ENCODE measurements around the gene RAD51. TPM values are rescaled to one million over a fixed set of nuclear protein-coding genes. Genes with fewer than 3 reads are reported as not detected.

The RAD51 gene
- total RNA-seq, 1 donor from 2014 or later = 48.1 TPM

DNA sequence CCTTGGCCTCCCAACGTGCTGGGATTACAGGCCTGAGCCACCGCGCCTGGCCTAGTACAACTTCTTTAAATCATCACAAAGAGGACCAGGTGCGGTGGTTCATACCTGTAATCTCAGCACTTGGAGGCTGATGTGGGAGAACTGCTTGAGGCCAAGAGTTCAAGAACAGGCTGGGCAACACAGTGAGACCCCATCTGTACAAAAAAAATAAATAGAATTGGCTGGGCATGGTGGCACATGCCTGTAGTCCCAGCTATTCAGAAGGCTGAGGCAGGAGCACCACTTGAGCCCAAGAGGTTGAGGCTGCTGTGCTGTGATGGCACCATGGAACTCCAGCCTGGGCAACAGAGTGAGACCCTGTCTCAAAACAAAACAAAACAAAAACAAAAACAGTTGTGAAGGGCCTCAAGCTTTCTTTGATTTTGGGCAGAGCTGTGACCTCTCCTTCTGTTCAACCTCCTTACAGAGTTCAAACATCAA, 54.2 kb downstream of the RAD51 start:
- Mint-ChIP-seq H3K27me3 (ENCODE audit: insufficient read depth, low read depth) (peaks cover 16% of the 10 kb centered on the region), H3K4me3 (no peak overlapping the region), H3K27ac (no peak overlapping the region), H3K36me3 (peaks cover 10% of the 10 kb centered on the region), H3K9me3 (no peaks in the 10 kb centered on the region), H3K4me1 (peaks cover 12% of the 10 kb centered on the region)
- peaks cover 16% of the 10 kb centered on the region for H3K79me2 ChIP-seq (ENCODE audit: low read depth)
- no peaks in the 10 kb centered on the region for H4K20me1 ChIP-seq (ENCODE audit: low read depth)
- no peak for DNase-seq (ENCODE audit: low spot score)
- no peaks in the 10 kb centered on the region for H3K27me3 ChIP-seq
- H3K36me3 ChIP-seq = peaks cover 2% of the 10 kb centered on the region
- no peak overlapping the region for H3K4me3 ChIP-seq
- no peak overlapping the region for H2AFZ ChIP-seq (replicated peaks)
- TF ChIP-seq EZH2 (IDR thresholded peaks at IDR 0.05) (no peak), EZH2phosphoT487 (IDR thresholded peaks at IDR 0.05) (no peak)
- TF ChIP-seq, protein P1, sequence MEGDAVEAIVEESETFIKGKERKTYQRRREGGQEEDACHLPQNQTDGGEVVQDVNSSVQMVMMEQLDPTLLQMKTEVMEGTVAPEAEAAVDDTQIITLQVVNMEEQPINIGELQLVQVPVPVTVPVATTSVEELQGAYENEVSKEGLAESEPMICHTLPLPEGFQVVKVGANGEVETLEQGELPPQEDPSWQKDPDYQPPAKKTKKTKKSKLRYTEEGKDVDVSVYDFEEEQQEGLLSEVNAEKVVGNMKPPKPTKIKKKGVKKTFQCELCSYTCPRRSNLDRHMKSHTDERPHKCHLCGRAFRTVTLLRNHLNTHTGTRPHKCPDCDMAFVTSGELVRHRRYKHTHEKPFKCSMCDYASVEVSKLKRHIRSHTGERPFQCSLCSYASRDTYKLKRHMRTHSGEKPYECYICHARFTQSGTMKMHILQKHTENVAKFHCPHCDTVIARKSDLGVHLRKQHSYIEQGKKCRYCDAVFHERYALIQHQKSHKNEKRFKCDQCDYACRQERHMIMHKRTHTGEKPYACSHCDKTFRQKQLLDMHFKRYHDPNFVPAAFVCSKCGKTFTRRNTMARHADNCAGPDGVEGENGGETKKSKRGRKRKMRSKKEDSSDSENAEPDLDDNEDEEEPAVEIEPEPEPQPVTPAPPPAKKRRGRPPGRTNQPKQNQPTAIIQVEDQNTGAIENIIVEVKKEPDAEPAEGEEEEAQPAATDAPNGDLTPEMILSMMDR (IDR thresholded peaks at IDR 0.05) = no peak
- peaks cover 17% of the 10 kb centered on the region for H3F3A ChIP-seq (ENCODE audit: low read depth)
- H3K27ac ChIP-seq = no peak overlapping the region
- no peaks in the 10 kb centered on the region for H3K4me1 ChIP-seq
- H3K4me2 ChIP-seq = no peak overlapping the region
- no peaks in the 10 kb centered on the region for H3K9me3 ChIP-seq (ENCODE audit: low read depth)
- H3K9ac ChIP-seq = no peak overlapping the region

DNA sequence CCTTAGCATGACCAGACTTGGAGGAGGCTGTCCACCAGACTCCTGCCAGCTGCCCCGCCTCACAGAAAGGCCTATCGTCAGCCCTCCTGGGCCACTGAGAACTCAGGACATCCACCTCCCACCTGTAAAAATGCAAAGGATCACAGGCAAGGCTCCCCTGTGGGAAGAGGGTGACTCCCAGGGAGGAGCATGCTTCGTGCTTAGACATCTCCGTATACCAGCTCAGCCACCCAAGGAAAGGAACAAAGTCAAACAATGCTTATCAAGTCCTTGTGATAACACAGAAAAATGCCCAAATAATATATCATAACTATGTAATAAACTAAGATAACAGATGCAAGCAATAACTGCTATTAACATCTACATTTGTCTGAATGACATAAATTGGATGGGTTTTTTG, 55.9 kb downstream of the RAD51 start:
- Mint-ChIP-seq H3K27me3 (ENCODE audit: insufficient read depth, low read depth) (peaks cover 9% of the 10 kb centered on the region), H3K4me3 (no peak overlapping the region), H3K4me1 (peaks cover 21% of the 10 kb centered on the region), H3K36me3 (peaks cover 7% of the 10 kb centered on the region), H3K27ac (no peak overlapping the region), H3K9me3 (no peaks in the 10 kb centered on the region)
- Histone ChIP-seq H3K4me2 (no peak overlapping the region), H3K79me2 (ENCODE audit: low read depth) (peaks cover 22% of the 10 kb centered on the region), H3K27ac (no peak overlapping the region), H3F3A (ENCODE audit: low read depth) (peaks cover 15% of the 10 kb centered on the region), H4K20me1 (ENCODE audit: low read depth) (no peaks in the 10 kb centered on the region), H3K4me1 (peaks cover 4% of the 10 kb centered on the region), H3K9ac (no peak overlapping the region), H3K4me3 (no peak overlapping the region), H3K36me3 (peaks cover 2% of the 10 kb centered on the region), H2AFZ (replicated peaks) (no peak overlapping the region), H3K9me3 (ENCODE audit: low read depth) (no peaks in the 10 kb centered on the region), H3K27me3 (no peaks in the 10 kb centered on the region)
- DNase-seq (ENCODE audit: low spot score) = no peak
- TF ChIP-seq, protein P1 (IDR thresholded peaks at IDR 0.05) = no peak
- no peak for TF ChIP-seq EZH2phosphoT487 (IDR thresholded peaks at IDR 0.05)
- TF ChIP-seq EZH2 (IDR thresholded peaks at IDR 0.05) = no peak

DNA sequence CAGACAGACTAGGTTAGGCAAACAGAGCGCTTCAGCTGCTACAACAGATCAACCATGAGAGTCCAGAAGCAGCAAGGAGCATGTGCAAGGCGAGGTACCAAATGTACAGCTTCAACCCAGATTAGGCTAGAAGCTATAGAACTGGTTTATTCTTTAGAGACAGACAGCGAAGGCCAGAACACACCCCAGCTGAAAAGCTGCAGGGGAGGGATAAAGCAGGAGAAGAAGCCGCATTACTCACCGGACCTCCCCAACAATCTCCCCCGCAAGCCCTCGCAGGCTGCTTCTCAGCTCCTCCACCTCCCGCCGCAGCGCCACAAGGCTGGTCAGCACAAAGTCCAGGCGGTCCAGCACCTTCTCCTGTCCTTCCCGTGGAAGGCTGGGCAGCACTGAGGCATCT, 56.8 kb downstream of the RAD51 start:
- H3K27ac ChIP-seq = no peak overlapping the region
- H3K27ac Mint-ChIP-seq = no peak overlapping the region
- no peaks in the 10 kb centered on the region for H3K27me3 ChIP-seq
- no peak overlapping the region for H3K4me3 Mint-ChIP-seq
- peaks cover 14% of the 10 kb centered on the region for H3F3A ChIP-seq (ENCODE audit: low read depth)
- peaks cover 25% of the 10 kb centered on the region for H3K4me1 Mint-ChIP-seq
- no peak overlapping the region for H2AFZ ChIP-seq (replicated peaks)
- no peak overlapping the region for H3K4me2 ChIP-seq
- peaks cover 7% of the 10 kb centered on the region for H3K36me3 Mint-ChIP-seq
- peaks cover 22% of the 10 kb centered on the region for H3K79me2 ChIP-seq (ENCODE audit: low read depth)
- H3K36me3 ChIP-seq = peaks cover 2% of the 10 kb centered on the region
- peaks cover 7% of the 10 kb centered on the region for H3K27me3 Mint-ChIP-seq (ENCODE audit: insufficient read depth, low read depth)
- no peak overlapping the region for H3K9ac ChIP-seq
- no peaks in the 10 kb centered on the region for H3K9me3 ChIP-seq (ENCODE audit: low read depth)
- no peaks in the 10 kb centered on the region for H3K9me3 Mint-ChIP-seq
- no peak for TF ChIP-seq EZH2phosphoT487 (IDR thresholded peaks at IDR 0.05)
- TF ChIP-seq, protein P1 (IDR thresholded peaks at IDR 0.05) = no peak
- TF ChIP-seq EZH2 (IDR thresholded peaks at IDR 0.05) = no peak
- no peaks in the 10 kb centered on the region for H4K20me1 ChIP-seq (ENCODE audit: low read depth)
- no peak for DNase-seq (ENCODE audit: low spot score)
- no peak overlapping the region for H3K4me3 ChIP-seq
- peaks cover 4% of the 10 kb centered on the region for H3K4me1 ChIP-seq

All from neural progenitor cell (in vitro differentiated cells).